HG03520 (cell line): ENCODE data around the gene KAT14.
A peak's percentile ranks its signal among the peaks of the same experiment; 100 is the strongest.
"Not testable (repeated sequence)": the region's sequence is repeated elsewhere in the genome, so short reads cannot be mapped to it uniquely, and the experiment has no call there.

Experiments used
- ATAC-seq: cut with Tn5 transposase; IDR thresholded peaks from one replicate; pipeline ENCODE4 v1.9.1; 2021; ENCODE audit warnings: mild to moderate bottlenecking, moderate library complexity; ENCODE audit not compliant: unreplicated experiment

The KAT14 gene, protein sequence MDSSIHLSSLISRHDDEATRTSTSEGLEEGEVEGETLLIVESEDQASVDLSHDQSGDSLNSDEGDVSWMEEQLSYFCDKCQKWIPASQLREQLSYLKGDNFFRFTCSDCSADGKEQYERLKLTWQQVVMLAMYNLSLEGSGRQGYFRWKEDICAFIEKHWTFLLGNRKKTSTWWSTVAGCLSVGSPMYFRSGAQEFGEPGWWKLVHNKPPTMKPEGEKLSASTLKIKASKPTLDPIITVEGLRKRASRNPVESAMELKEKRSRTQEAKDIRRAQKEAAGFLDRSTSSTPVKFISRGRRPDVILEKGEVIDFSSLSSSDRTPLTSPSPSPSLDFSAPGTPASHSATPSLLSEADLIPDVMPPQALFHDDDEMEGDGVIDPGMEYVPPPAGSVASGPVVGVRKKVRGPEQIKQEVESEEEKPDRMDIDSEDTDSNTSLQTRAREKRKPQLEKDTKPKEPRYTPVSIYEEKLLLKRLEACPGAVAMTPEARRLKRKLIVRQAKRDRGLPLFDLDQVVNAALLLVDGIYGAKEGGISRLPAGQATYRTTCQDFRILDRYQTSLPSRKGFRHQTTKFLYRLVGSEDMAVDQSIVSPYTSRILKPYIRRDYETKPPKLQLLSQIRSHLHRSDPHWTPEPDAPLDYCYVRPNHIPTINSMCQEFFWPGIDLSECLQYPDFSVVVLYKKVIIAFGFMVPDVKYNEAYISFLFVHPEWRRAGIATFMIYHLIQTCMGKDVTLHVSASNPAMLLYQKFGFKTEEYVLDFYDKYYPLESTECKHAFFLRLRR

DNA sequence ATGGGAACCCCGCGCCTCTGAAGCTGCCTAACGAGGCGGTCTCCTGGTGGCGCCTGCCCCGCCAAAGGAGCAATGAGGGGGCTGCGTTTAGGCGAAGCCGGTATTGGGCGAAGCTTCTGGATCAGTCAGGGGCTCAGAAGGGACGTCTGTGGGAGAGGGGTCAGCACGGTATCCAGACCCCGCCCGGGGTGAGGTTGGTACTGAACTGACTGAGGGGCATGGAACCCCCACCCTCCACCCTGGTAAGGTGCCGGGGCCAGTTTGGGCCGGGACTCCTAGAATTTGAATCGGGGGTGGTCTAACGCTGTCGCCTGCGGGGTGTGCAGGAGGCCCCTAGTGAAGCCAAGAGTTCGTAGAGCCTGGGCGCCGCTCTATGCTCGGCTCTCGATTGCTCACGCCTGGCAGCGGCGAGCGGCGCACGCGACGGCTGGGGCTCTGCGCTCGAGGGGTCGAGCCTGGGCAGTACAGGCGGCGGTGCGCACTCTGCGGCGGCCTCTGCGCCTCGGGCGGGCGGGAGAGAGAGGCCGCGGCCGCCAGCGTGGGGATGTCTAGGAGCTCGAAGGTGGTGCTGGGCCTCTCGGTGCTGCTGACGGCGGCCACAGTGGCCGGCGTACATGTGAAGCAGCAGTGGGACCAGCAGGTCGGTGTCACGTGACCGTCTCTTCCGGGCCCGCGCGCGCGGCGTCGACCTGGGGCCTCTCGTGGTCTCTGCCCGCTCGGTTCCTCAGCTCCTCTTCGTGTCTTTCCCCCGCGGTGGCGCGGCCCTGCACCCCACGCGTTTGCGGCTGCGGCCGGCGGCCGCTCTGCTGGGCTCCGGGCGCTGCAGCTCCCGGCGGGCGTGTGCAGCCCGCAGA, at the start of gene KAT14, which contains the start of gene PET117:
TSS of gene KAT14 (plus strand) at position 452 of the 854 bp plus-strand sequence. CDS start 4,798 bp downstream, outside the sequence.
TSS of gene PET117 (plus strand) at position 452 of the 854 bp plus-strand sequence. CDS start at position 545, 93 bp downstream.
- peak; percentile 90 for ATAC-seq

DNA sequence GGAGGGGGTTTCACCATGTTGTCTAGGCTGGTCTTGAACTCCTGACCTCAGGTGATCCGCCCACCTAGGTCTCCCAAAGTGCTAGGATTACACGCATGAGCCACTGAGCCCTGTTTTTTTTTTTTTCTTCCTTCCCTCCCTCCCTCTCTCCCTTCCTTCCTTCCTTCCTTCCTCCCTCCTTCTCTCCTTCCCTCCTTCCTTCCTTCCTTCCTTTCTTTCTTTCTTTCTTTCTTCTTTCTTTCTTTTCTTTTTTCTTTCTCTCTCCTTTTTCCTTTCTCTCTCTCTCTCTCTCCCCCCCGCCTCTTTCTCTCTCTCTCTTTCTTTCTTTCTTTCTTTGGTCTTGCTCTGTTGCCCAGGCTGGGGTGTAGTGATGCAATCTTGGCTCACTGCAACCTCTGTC, 49.4 kb upstream of the KAT14 start:
- ATAC-seq, result not testable (repeated sequence)

DNA sequence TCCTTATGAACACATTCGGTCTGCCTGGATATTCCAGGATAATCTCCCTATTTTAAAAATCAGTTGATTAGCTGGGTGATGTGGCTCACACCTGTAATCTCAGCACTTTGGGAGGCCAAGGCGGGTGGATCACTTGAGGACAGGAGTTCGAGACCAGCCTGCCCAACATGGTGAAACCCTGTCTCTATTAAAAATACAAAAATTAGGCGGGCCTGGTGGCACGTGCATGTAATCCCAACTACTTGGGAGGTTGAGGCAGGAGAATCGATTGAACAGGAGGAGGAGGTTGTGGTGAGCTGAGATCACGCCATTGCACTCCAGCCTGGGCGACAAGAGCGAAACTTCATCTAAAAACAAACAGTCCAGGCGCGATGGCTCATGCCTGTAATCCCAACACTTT, 48.8 kb upstream of the KAT14 start:
- not testable (repeated sequence) for ATAC-seq

DNA sequence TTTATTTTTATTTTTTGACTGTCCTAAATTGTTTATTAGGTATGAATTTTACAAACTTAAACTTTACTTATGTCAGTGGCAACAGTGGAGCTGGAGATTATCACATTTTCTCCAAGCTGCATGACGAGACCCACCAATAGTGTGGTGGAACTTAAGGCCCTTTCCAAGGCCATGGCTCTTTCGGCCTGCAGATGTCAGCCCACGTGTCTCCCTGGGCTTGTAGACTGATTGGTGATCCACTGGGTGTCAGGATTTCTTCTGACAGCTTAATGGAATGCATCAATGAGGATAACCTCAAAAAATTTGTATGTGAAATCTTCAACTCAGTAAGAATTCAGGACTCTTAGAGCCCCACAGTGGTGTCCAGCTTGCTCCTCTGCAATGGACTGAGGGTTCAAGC, 47.6 kb upstream of the KAT14 start:
- ATAC-seq, result no peak

DNA sequence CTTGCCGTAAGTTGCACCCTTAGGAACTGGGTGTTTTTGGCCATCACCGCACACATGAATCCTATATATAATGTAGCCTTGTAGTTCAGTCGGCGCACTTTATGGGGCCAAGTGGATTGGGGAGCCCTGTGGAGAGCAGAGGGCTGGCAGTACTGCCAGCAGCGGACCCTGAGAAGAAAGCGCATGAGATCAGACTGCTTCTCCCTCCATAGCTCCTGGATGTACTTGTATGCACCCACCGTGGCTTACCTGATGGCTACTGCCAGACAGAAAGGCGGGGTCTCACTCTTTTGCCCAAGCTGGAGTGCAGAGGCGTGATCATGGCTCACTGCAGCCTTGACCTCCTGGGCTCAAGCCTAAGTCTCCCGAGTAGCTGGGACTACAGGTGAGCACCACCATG, 47.2 kb upstream of the KAT14 start:
- ATAC-seq, result no peak

DNA sequence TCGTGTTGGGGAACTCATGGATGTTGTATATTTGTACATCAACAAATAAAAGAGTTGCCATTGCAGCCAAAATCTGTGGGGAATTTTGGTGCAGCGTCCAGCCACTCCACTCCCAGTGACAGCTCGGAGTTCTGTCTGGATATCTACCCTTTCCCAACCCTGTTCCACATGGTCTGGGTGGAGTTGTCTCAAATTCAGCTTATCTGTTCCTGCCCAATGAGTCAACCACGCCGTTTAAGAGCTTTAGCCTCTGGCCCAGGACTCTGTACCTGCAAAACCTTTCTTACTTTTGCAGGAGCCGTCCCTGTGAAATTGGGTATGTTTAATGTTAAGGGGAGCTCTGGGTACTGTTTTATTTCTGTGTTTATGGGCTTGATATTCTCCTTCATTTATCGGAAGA, 46.0 kb upstream of the KAT14 start:
- no peak for ATAC-seq

DNA sequence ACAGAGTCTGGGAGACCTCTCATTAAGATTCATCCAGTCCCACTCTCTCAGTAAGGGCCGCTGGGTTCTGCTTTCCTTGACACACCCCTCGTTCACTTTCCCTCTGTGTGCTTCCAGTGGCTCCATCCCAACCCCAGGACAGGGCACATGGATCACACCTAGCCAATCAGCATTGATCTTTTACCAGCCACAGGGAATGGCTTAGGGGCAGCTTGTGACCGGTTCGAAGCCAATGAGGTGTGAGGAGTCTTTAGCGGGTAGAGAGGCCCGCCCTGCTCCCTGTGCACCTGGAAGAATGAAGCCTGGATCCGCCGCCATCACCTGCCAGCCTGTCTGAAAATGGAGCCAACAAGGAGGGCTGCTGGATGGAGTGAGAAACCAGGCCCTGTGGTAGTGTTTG, 44.8 kb upstream of the KAT14 start:
- ATAC-seq, result no peak

DNA sequence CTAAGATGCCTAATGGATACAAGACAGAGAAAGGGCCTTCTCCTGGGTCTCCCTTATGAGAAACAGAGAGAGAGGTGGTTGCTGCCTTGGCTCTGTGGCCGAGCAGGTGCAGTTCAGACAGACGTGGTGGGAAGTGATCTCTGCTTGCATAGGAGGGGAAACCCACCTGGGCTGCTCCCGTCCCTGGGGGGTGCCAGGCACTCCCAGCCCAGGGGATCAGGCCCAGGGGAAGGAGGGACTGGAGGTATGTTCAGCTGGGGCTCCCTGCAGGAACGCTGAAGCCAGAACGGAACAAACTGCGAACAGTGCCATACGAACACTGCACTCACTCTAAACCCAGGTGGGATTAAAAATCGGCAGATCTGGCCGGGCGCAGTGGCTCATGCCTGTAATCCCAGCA, 44.3 kb upstream of the KAT14 start:
- no peak for ATAC-seq

DNA sequence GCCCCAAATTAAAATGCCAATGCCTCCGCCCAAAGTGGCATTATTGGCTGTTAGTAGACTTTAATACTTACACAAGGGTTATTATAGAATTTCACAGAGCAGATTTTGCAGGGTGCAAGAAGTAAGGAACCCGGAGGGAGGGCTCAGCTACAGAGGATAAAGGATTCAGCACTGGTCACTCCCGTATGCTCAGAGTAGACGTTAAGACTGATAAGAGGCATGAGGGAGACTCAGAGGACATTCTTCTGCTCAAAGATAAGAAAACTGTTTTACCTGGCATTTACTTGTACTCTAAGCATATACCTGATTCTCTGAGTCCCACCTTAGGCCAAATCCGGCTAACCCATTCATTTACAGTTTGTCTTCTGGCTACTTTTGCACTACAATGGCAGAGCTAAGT, 43.5 kb upstream of the KAT14 start:
- ATAC-seq, result no peak

DNA sequence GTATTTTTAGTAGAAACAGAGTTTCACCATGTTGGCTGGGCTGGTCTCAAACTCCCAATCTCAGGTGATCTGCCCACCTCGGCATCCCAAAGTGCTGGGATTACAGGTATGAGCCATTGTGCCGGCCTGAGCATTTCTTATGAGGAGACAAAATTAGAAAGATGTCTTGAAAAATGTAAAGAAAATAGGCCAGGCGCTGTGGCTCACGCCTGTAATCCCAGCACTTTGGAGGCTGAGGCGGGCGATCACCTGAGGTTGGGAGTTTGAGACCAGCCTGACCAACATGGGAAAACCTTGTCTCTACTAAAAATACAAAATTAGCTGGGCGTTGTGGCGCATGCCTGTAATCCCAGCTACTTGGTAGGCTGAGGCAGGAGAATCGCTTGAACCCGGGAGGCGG, 37.1 kb upstream of the KAT14 start:
- ATAC-seq, result not testable (repeated sequence)

DNA sequence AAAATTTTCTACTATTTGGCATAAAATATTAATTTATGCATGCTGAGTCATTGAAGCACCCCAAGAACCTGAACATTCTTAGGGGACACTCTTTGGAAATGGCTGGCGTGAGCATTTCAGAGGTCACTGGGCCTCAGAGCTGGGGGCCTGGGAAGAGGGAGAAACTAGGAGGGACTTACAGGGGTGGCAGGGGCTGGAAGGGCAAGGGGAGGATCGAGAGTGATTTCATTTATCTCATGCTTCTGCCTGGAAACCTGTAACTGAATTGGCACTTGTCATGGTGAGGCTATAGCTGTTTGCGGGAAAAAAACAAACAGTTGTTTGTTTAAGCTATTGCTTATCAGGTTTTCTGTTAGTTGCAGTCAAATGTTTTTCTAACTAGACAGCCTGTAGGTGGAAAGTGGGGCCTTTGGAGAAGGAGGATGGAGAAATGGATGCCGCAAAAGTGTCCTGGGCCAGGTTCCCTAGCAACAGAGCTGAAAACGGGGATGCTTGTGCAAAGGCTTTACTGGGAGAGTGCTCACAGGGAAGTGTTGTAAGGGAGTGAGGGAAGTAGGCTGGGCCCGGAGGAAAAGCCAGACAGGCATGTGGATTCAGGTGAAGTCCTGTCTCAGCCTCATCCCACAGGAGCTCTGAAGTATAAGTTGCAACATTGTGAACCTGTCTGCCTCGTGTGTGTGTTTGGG, 36.4 kb upstream of the KAT14 start:
- no peak for ATAC-seq

DNA sequence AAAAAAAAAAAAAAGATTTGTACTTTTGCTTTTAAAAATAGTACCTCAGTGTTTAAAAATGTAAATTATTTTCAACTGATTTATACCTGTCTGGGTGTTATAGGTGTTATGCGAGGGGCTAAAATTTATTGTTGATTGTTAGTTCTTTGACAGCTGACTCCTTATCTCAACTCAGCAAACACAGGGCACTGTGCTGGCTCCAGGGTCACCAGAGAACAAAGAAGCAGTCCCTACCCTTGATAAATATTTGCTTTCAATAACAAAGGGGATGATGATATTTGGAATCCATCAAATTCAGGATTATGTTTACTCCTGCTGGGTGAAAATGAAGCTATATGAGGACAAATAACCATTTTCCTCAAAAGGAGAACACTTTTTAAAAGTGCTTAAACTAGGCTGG, 34.2 kb upstream of the KAT14 start:
- ATAC-seq, result no peak

DNA sequence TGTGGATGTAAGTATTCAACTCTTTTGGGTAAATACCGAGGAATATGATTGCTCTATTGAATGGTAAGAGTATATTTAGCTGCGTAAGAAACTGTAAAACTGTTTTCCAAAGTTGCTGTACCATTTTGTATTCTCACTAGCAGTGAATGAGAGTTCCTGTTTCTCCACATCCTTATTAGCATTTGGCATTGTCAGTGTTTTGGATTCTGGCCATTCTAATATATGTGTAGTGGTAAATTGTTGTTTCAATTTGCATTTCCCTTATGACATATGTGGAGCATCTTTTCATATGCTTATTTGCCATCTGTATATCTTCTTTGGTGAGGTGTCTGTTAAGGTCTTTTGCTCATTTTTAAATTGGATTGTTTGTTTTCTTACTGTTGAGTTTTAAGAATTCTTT, 29.3 kb upstream of the KAT14 start:
- ATAC-seq, result no peak

DNA sequence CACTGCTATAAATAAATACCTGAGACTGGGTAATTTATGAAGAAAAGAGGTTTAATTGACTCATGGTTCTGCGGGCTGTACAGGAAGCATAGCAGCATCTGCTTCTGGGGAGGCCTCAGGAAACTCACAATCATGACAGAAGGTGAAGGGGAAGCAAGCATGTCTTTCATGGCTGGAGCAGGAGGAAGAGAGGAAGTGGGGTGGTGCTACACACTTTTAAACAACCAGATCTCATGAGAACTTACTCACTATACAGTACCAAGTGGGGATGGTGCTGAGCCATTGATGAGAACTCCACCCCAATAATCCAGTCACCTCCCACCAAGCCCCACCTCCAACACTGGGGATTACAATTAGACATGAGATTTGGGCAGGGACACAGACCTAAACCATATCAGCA, 9.1 kb upstream of the KAT14 start:
- not testable (repeated sequence) for ATAC-seq

DNA sequence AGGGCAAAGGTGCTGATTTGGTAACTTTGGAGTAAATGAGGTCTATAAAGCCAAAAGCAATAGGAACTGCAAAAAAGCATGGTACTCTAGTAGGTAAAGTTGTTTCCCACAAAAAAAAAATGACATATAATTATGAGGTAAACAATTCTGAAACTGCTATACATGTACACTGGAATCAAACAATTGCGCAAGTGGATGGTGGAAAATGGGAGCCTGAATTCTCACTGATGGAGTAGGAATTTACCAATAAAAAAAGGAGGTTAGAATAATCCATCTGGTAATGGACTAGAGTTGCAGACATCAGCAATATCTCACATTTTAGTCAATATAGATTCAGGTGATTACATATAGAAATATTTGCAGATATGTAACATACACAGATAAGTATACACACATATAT, 5.0 kb upstream of the KAT14 start:
- ATAC-seq, result no peak

DNA sequence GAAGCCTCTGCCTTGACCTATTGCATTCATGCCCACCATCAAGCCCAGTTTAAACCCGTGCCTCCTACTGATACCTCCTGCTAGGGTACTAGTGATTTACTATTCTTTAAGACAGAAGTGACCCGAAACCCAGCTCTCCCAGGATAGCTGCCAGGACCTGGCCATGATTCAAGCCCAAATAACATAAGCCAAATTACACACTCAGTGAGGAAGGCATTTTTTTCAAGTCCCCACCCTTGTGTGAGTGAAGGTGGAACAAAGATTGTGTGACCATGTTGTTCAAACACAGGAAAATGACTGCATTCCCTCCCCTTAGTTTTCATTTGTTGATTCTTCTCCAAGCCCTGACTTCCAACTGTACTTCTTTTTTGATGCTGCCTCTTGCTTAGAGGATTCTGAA, 3.7 kb upstream of the KAT14 start:
- ATAC-seq, result no peak

DNA sequence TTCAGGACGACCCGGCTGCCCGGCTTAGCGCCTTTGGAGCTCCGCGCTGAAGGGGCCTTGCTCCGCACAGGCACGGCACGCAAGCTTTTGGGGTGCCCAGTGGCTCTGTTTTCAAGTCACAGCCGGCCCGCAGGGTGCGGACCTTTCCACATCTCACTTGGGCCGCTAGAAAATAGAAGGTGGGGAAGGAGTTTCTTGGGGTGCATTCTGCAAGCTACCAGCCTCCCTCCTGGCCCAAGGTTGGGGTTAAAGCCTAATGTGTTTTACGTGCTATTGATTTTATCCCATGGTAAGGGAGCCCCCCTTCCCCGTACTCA, 561 bp downstream of the KAT14 start:
- ATAC-seq, result no peak

DNA sequence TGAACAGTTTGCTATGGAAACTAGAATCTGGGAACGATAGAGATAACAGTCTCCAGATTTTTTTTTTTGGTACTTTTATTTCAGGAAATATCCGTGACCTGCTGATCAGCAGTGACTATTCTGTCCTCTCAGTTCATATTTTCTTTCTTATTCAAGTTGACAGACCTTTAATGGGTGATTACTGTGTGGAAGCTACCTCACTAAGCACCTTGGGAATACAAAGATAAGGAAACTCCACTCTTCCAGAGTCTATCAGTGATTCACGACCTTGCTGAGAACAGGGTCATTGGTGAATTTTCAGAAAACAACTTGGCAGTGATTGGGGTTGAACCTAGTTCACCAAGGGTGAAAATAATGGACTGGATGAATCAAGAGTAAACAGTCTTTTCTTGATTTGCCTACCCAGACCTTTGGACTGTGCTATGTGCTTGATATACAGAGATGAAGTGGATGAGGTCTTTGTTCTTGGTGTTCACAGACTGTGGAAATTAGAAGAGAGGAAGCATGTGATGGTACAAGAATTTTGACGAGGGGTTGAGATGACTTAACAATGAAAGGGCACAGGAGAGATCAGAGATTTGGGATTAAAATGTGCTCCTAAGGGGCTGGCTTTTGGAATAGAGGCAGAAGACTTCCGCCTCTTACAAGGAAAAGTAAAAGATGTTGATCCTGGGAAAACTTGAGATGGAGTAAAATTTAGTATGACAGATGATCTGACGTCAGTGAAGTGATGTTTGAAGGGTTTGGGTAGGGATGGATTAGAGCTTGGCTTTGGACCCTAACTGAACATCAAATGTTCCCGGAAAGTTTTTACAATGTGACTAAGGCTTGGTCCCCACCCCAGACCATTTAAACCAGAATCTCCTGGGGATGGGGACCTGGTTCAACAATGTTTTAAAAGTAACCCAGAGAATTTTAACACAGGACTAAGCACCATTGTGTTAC, 1.2 kb downstream of the KAT14 start:
- no peak for ATAC-seq

DNA sequence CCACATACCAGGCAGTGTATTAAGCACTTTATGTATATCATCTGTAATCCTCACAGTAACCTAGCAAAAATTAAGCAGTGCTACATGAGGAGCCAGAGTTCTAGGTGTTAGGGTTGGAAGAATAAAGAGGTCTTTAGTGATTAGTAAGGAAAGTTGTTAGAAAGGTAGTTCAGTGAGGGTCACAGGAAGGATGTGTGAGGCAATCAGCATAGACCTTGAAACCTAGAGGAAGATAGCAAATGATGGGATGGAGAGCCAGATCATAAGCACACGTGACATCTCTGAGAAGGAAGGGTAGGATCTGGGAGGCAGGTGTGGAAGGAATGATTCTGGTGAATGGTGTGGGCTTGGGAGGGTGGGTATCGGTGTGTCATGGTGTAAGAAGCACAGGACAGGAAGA, 2.2 kb downstream of the KAT14 start:
- ATAC-seq, result no peak
